ENCODE results near the gene SKA2.

Gene SKA2, protein sequence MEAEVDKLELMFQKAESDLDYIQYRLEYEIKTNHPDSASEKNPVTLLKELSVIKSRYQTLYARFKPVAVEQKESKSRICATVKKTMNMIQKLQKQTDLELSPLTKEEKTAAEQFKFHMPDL

DNA sequence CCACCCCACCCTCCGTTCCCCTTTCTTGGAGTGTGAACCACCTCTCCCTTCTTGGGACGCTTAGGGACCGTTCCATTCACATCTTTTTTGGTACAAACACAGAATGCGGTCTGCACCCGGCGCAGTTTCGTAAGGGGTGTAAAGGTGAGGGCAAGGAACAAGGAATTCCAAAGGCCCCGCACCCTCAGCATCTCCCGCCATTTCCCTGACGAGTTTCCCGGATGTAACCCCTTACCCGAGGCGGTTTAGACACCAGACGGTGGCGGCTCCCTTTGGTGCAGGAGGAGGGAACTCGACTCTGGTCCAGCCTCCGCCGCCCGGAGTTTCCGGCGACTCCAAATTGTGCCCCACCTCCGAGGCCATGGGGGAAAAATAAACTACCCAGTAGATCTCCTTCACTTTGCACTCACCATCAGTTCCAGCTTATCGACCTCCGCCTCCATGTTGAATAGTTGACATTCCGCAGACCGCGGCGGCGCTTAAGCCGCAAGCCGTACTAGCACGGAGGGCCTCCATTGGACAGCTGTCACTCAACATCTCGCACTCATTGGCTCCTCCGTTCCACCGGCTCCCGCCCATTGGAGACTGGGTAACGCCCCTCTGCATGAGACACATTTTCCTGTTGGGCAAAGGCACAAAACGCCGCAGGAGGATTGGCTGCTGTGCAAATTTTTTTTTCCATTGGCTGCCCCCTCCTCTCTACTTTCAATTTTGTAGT lies at the start of gene SKA2:
TSS of gene SKA2 (minus strand) at position 466 of the 718 bp plus-strand sequence. CDS start at position 443, 23 bp downstream.
- TF ChIP-seq EZH2phosphoT487 (IDR thresholded peaks at IDR 0.05; ENCODE audit: low read length) (no peak), EZH2 (optimal IDR thresholded peaks at IDR 0.05; ENCODE audit: low read depth, low read length) (no peak)
- TF ChIP-seq, protein P1, sequence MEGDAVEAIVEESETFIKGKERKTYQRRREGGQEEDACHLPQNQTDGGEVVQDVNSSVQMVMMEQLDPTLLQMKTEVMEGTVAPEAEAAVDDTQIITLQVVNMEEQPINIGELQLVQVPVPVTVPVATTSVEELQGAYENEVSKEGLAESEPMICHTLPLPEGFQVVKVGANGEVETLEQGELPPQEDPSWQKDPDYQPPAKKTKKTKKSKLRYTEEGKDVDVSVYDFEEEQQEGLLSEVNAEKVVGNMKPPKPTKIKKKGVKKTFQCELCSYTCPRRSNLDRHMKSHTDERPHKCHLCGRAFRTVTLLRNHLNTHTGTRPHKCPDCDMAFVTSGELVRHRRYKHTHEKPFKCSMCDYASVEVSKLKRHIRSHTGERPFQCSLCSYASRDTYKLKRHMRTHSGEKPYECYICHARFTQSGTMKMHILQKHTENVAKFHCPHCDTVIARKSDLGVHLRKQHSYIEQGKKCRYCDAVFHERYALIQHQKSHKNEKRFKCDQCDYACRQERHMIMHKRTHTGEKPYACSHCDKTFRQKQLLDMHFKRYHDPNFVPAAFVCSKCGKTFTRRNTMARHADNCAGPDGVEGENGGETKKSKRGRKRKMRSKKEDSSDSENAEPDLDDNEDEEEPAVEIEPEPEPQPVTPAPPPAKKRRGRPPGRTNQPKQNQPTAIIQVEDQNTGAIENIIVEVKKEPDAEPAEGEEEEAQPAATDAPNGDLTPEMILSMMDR (IDR thresholded peaks at IDR 0.05; ENCODE audit: low read length): no peak
- no peaks in the 10 kb centered on the region for H3K27me3 ChIP-seq (replicated peaks; ENCODE audit: insufficient read depth, low read length)
- H3K79me2 ChIP-seq (ENCODE audit: low read length): peaks cover 91% of the 10 kb centered on the region
- peak within 1 kb of the TSS; percentile 92 for H3K4me3 ChIP-seq (ENCODE audit: low read length)
- H3K4me1 ChIP-seq (ENCODE audit: low read length): peaks cover 22% of the 10 kb centered on the region
- no peaks in the 10 kb centered on the region for H3K9me2 ChIP-seq (replicated peaks; ENCODE audit: insufficient read depth, low read length)
- DNase-seq: no peak
- H4K20me1 ChIP-seq (ENCODE audit: insufficient read depth, low read length): peaks cover 4% of the 10 kb centered on the region; the same call in 1 of the 2 replicates
- H3F3A ChIP-seq (ENCODE audit: insufficient read depth, low read length): no peaks in the 10 kb centered on the region
- H3K4me2 ChIP-seq (ENCODE audit: low read depth, low read length): peak within 1 kb of the TSS; percentile 70
- H2AFZ ChIP-seq (ENCODE audit: low read length): peak within 1 kb of the TSS; percentile 79
- H3K27ac ChIP-seq (ENCODE audit: low read length): peak within 1 kb of the TSS; percentile 75
- H3K36me3 ChIP-seq (replicated peaks; ENCODE audit: insufficient read depth, low read length): no peaks in the 10 kb centered on the region
- peak within 1 kb of the TSS; percentile 90 for H3K9ac ChIP-seq (ENCODE audit: low read length)
- no peaks in the 10 kb centered on the region for H3K9me3 ChIP-seq (replicated peaks; ENCODE audit: insufficient read depth, low read length)

DNA sequence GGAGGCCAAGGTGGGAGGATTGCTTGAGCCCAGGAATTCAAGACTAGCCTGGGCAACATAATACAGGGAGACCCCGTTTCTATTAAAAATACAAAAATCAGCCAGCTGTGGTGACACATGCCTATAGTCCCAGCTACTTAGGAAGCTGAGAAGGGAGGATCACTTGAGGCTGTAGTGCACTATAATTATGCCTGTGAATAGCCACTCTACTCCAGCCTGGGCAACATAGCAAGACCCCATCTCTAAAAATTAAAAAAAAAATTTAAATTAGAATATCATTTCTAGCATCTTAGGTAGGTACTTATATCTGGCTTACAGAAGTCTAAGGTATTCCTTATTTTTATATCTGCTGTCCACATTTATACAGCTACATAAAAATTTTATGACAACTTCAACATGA lies 47.3 kb upstream of the SKA2 start:
- no peaks in the 10 kb centered on the region for H3K79me2 ChIP-seq (ENCODE audit: low read length)
- no peaks in the 10 kb centered on the region for H3F3A ChIP-seq (ENCODE audit: insufficient read depth, low read length)
- H3K27me3 ChIP-seq (replicated peaks; ENCODE audit: insufficient read depth, low read length): no peaks in the 10 kb centered on the region
- no peak overlapping the region for H3K9ac ChIP-seq (ENCODE audit: low read length)
- H3K27ac ChIP-seq (ENCODE audit: low read length): no peak overlapping the region
- TF ChIP-seq EZH2 (optimal IDR thresholded peaks at IDR 0.05; ENCODE audit: low read depth, low read length) (no peak), EZH2phosphoT487 (IDR thresholded peaks at IDR 0.05; ENCODE audit: low read length) (no peak)
- TF ChIP-seq, protein P1 (IDR thresholded peaks at IDR 0.05; ENCODE audit: low read length): no peak
- no peaks in the 10 kb centered on the region for H4K20me1 ChIP-seq (ENCODE audit: insufficient read depth, low read length)
- no peaks in the 10 kb centered on the region for H3K9me3 ChIP-seq (replicated peaks; ENCODE audit: insufficient read depth, low read length)
- DNase-seq: no peak
- H3K9me2 ChIP-seq (replicated peaks; ENCODE audit: insufficient read depth, low read length): no peaks in the 10 kb centered on the region
- H3K36me3 ChIP-seq (replicated peaks; ENCODE audit: insufficient read depth, low read length): peaks cover 6% of the 10 kb centered on the region; the same call in 1 of the 2 replicates
- no peak overlapping the region for H2AFZ ChIP-seq (ENCODE audit: low read length)
- H3K4me1 ChIP-seq (ENCODE audit: low read length): no peaks in the 10 kb centered on the region
- H3K4me3 ChIP-seq (ENCODE audit: low read length): no peak overlapping the region
- H3K4me2 ChIP-seq (ENCODE audit: low read depth, low read length): no peak overlapping the region

DNA sequence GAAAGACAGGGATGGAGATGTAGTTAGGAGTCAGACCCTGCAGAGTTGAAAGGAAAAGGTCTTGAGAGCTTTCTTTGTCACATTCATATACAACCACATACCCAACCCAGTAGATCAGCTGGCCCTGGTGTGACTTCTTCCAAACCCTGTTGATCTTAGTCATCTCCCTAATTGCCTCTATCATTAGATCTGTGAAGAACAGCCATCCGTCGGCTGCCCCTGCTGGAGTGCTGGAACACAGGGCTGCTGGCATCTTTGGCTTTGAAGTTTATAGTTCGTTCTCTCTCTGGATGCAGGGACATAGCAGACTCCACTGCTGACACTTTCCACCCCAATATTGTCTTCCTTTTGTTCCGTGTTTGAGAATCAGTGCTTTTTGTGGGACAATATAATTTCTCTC lies 44.4 kb upstream of the SKA2 start:
- Histone ChIP-seq H3F3A (ENCODE audit: insufficient read depth, low read length) (no peaks in the 10 kb centered on the region), H4K20me1 (ENCODE audit: insufficient read depth, low read length) (no peaks in the 10 kb centered on the region), H3K27ac (ENCODE audit: low read length) (no peak overlapping the region), H3K4me2 (ENCODE audit: low read depth, low read length) (no peak overlapping the region), H3K9me3 (replicated peaks; ENCODE audit: insufficient read depth, low read length) (no peaks in the 10 kb centered on the region), H3K27me3 (replicated peaks; ENCODE audit: insufficient read depth, low read length) (no peaks in the 10 kb centered on the region), H3K9ac (ENCODE audit: low read length) (no peak overlapping the region), H3K79me2 (ENCODE audit: low read length) (no peaks in the 10 kb centered on the region), H3K4me3 (ENCODE audit: low read length) (no peak overlapping the region), H3K9me2 (replicated peaks; ENCODE audit: insufficient read depth, low read length) (no peaks in the 10 kb centered on the region), H3K4me1 (ENCODE audit: low read length) (no peaks in the 10 kb centered on the region), H3K36me3 (replicated peaks; ENCODE audit: insufficient read depth, low read length) (peaks cover 6% of the 10 kb centered on the region; the same call in 1 of the 2 replicates), H2AFZ (ENCODE audit: low read length) (no peak overlapping the region)
- no peak for TF ChIP-seq EZH2phosphoT487 (IDR thresholded peaks at IDR 0.05; ENCODE audit: low read length)
- TF ChIP-seq, protein P1 (IDR thresholded peaks at IDR 0.05; ENCODE audit: low read length): no peak
- TF ChIP-seq EZH2 (optimal IDR thresholded peaks at IDR 0.05; ENCODE audit: low read depth, low read length): no peak
- no peak for DNase-seq

Data from MM.1S (cell line).